NCI-H1092 (cell line): ENCODE data around the gene PCLO.

Experiments
- DNase-seq: peaks from one replicate; lab custom pipeline; 2025; lab: John Stamatoyannopoulos, UW

PCLO gene

GRCh38 chr7:82839063-82839462 lies 323.6 kb downstream of the PCLO start:
- DNase-seq: no peak

GRCh38 chr7:82838314-82838713 lies 324.4 kb downstream of the PCLO start:
- DNase-seq: no peak

- no peak for DNase-seq
Measured at GRCh38 chr7:82823073-82823472, 339.6 kb downstream of the PCLO start.

GRCh38 chr7:82821037-82821436 lies 341.6 kb downstream of the PCLO start:
- no peak for DNase-seq

- no peak for DNase-seq
Measured at GRCh38 chr7:82818171-82818570, 344.5 kb downstream of the PCLO start.

- DNase-seq: no peak
Measured at GRCh38 chr7:82816272-82816671, 346.4 kb downstream of the PCLO start.

GRCh38 chr7:82810558-82811259 lies 352.0 kb downstream of the PCLO start:
- peak; percentile 31 for DNase-seq

GRCh38 chr7:82808633-82809032 lies 354.1 kb downstream of the PCLO start:
- DNase-seq: no peak

GRCh38 chr7:82805527-82805960 lies 357.1 kb downstream of the PCLO start:
- DNase-seq: no peak

- no peak for DNase-seq
Measured at GRCh38 chr7:82803411-82803810, 359.3 kb downstream of the PCLO start.

- DNase-seq: no peak
Measured at GRCh38 chr7:82789883-82790609, 372.6 kb downstream of the PCLO start.

GRCh38 chr7:82778021-82778420 lies 384.7 kb downstream of the PCLO start:
- DNase-seq: no peak

GRCh38 chr7:82762880-82763279 lies 399.8 kb downstream of the PCLO start:
- no peak for DNase-seq

- DNase-seq: no peak
Measured at GRCh38 chr7:82760831-82761230, 401.9 kb downstream of the PCLO start.

- DNase-seq: no peak
Measured at GRCh38 chr7:82760074-82760473, 402.6 kb downstream of the PCLO start.

GRCh38 chr7:82755705-82756551 lies 406.8 kb downstream of the PCLO start:
- DNase-seq: no peak

GRCh38 chr7:82750007-82750406 lies 412.7 kb downstream of the PCLO start:
- no peak for DNase-seq

GRCh38 chr7:82745820-82746219 lies 416.9 kb downstream of the PCLO start:
- no peak for DNase-seq

GRCh38 chr7:82745117-82745516 lies 417.6 kb downstream of the PCLO start:
- DNase-seq: no peak

GRCh38 chr7:82742163-82742562 lies 420.5 kb downstream of the PCLO start:
- no peak for DNase-seq

GRCh38 chr7:82741493-82741892 lies 421.2 kb downstream of the PCLO start:
- DNase-seq: no peak

GRCh38 chr7:82740246-82740848 lies 422.3 kb downstream of the PCLO start:
- peak; percentile 64 for DNase-seq
